Cardiac muscle cell (in vitro differentiated cells and primary cell): ENCODE measurements around the gene FOSL1. TPM values are rescaled to one million over a fixed set of nuclear protein-coding genes. Genes with fewer than 3 reads are reported as not detected.

ENCODE experiments used
- DNase-seq, 2 donors: peaks; one replicate each; pipeline versions ENCODE4 v3.0.0 to v3.0.0-alpha.2; 2010 to 2017; ENCODE audit warnings: low read depth in 1 of 2, low spot score in 1 of 2
- H3K27ac ChIP-seq: fragments of 200-600 bp; sonication (generic); 2 replicates; pipeline ENCODE4 v1.5.1; 2016
- H3K27me3 ChIP-seq: fragments of 200-600 bp; sonication (generic); 2 replicates; pipeline ENCODE4 v1.6.0; 2016; ENCODE audit warnings: control low read depth
- H3K36me3 ChIP-seq: fragments of 200-600 bp; sonication (generic); 2 replicates; pipeline ENCODE4 v1.5.1; 2016; ENCODE audit warnings: control low read depth
- H3K4me1 ChIP-seq: fragments of 200-600 bp; sonication (generic); 2 replicates; pipeline ENCODE4 v1.8.1; 2017; ENCODE audit warnings: low read depth, mild to moderate bottlenecking, mixed run types
- H3K4me3 ChIP-seq: fragments of 200-600 bp; sonication (generic); 2 replicates; pipeline ENCODE4 v1.5.1; 2016; ENCODE audit warnings: mild to moderate bottlenecking
- H3K9me3 ChIP-seq: fragments of 200-600 bp; sonication (generic); 2 replicates; pipeline ENCODE4 v1.5.1; 2017; ENCODE audit warnings: low read depth, mild to moderate bottlenecking, control low read depth
- polyA plus RNA-seq: library from polyadenylated mRNA; unstranded; fragments of >200 nt; fragmentation: Nextera tagmentation; extraction: Ambion mirVana; gene quantifications from 2 replicates; pipeline ENCODE4 v1.2.1, GENCODE V29; 2016
- total RNA-seq: library from RNA; depleted of rRNA; stranded (reverse); fragments of >200 nt; gene quantifications from 2 replicates; pipeline ENCODE4 v1.2.3, GENCODE V29; 2016
- TF ChIP-seq, protein P1 (sequence below): IDR thresholded peaks from 2 replicates; pipeline ENCODE4 v1.5.1; 2012; ENCODE audit warnings: low read depth, mild to moderate bottlenecking, low read length

The FOSL1 gene
- total and polyA plus RNA-seq, 2 experiments from 2014 or later = 0.21 to 0.60 TPM

DNA sequence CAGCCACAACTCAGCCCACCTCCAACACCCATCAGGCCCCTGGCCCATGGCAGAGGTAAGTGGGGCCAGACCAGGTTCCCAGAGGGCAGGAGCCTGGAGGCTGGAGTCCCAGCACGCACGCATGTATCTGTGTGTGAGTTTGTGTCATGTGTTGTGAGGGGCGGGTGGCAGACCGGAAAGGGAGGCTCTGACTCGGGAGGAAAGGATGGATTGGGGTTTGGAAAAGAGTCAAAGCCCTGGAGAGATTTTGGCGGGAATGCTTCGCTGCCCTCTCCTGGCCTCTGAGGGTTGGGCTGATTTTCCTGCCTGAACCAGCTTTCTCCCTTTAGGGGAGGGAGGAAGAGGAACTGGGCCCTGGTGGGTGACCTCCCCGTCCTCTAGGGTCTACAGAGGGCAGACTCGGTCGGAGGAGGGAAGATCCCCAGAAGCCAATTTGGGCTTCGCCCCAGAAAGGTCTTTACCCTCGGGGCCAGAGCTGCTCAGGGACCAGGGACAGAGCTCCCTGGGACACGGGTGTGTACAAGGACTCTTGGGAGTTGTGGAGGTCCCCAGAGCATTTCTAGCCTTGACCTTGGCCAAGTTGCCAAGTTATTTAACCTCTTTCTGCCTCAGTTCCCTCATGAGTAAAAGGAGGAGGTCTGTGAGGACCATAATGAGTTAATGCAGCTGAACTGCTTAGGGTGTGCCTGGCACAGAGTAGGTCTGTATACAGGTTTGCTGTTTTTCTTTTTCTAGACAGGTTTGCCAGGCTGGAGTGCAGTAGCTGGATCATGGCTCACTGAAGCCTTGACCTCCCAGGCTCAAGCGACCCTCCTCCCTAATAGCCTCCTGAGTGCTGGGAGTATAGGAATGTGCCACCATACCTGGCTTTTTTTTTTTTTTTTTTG, 11.7 kb upstream of the FOSL1 start:
- Histone ChIP-seq H3K9me3 (no peaks in the 10 kb centered on the region), H3K27me3 (peaks cover 20% of the 10 kb centered on the region), H3K4me1 (no peaks in the 10 kb centered on the region), H3K4me3 (no peak overlapping the region), H3K27ac (no peak overlapping the region), H3K36me3 (no peaks in the 10 kb centered on the region)
- TF ChIP-seq, protein P1, sequence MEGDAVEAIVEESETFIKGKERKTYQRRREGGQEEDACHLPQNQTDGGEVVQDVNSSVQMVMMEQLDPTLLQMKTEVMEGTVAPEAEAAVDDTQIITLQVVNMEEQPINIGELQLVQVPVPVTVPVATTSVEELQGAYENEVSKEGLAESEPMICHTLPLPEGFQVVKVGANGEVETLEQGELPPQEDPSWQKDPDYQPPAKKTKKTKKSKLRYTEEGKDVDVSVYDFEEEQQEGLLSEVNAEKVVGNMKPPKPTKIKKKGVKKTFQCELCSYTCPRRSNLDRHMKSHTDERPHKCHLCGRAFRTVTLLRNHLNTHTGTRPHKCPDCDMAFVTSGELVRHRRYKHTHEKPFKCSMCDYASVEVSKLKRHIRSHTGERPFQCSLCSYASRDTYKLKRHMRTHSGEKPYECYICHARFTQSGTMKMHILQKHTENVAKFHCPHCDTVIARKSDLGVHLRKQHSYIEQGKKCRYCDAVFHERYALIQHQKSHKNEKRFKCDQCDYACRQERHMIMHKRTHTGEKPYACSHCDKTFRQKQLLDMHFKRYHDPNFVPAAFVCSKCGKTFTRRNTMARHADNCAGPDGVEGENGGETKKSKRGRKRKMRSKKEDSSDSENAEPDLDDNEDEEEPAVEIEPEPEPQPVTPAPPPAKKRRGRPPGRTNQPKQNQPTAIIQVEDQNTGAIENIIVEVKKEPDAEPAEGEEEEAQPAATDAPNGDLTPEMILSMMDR = peak; percentile 34
- DNase-seq = peak; percentile 51 to 82

DNA sequence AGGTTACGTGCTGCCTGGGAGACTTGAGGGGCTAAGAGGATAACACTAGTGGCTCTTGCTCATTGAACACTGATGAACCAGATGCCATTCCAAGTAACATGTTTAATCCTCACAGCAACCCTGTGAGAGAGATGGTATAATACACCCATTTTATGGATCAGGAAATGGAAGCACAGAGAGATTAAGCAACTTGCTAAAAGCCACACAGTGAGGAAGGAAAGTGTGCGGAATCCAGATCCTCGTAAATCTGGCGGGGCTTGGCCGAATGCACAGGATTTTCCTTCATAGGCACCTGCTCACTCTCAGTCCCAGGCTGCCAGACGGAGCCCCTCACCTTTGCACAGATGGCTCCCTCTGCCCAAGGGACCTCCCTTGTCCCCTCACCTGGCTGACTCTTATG, 7.7 kb upstream of the FOSL1 start:
- TF ChIP-seq, protein P1 = no peak
- H3K4me1 ChIP-seq = no peaks in the 10 kb centered on the region
- DNase-seq = no peak
- no peak overlapping the region for H3K27ac ChIP-seq
- no peaks in the 10 kb centered on the region for H3K9me3 ChIP-seq
- peaks cover 49% of the 10 kb centered on the region for H3K27me3 ChIP-seq
- H3K4me3 ChIP-seq = no peak overlapping the region
- H3K36me3 ChIP-seq = no peaks in the 10 kb centered on the region

DNA sequence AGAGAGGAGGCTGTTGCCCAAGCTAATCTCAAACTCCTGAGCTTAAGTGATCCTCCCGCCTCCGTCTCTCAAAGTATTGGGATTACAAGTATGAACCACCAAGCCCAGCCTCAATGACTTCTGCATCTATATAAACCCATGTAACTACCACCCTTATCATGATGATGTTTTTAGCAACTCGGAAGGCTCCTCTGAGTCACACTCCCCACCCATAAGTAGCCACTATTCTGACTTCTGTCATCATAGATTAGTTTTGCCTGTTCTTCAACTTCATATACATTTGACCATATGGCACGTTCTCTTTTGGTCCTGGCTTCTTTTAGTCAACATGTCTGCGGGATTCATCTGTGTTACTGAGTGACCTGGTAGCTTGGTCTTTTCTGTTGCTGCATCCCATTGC, 6.4 kb upstream of the FOSL1 start:
- TF ChIP-seq, protein P1 = no peak
- Histone ChIP-seq H3K27me3 (peaks cover 60% of the 10 kb centered on the region), H3K27ac (no peak overlapping the region), H3K36me3 (no peaks in the 10 kb centered on the region), H3K4me3 (no peak overlapping the region), H3K4me1 (no peaks in the 10 kb centered on the region), H3K9me3 (no peaks in the 10 kb centered on the region)
- DNase-seq = no peak

DNA sequence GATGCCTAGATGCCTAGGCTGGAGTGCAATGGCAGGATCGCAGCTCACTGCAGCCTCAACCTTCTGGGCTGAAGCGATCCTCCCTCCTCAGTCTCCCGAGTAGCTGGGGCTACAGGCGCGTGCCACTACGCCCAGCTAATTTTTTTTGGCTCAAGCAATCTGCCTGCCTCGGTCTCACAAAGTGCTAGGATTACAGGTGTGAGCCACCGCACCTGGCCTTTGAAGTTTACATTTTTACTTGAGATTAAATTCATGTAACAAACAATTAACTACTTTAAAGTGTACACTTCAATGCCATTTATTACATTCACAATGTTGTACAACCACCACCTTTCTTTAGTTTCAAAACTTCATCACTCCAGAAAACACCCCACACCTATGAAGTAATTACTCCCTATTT, 3.5 kb upstream of the FOSL1 start:
- Histone ChIP-seq H3K9me3 (no peaks in the 10 kb centered on the region), H3K4me3 (no peak overlapping the region), H3K4me1 (no peaks in the 10 kb centered on the region), H3K27ac (no peak overlapping the region), H3K27me3 (peaks cover 84% of the 10 kb centered on the region), H3K36me3 (no peaks in the 10 kb centered on the region)
- no peak for DNase-seq
- TF ChIP-seq, protein P1 = no peak

DNA sequence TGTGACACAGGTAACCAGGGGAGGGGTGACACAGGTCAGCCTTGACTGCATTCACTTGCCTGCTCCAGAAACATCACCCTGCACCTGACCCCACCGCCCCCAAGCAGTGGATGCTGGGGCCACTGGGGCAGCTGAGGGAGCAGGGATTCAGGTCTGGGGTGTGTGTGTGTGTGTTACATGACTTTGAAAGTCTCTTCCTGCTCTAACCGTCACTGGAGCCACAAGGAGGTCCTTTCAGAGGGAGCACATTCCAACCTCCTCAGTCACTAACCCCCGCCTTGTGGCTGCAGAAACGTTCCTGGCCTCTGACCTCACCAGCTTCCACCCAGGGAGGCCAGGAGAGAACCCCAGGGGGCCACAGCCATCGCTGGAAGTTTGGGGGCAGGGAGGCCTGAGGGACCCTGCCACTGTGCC, 2.9 kb upstream of the FOSL1 start:
- H3K27ac ChIP-seq = no peak overlapping the region
- H3K4me3 ChIP-seq = no peak overlapping the region
- H3K9me3 ChIP-seq = no peaks in the 10 kb centered on the region
- H3K36me3 ChIP-seq = no peaks in the 10 kb centered on the region
- peaks cover 84% of the 10 kb centered on the region for H3K27me3 ChIP-seq
- TF ChIP-seq, protein P1 = no peak
- no peaks in the 10 kb centered on the region for H3K4me1 ChIP-seq
- peak in 1 of 2 donors; percentile 69 for DNase-seq
